Stimulated activated CD4-positive, alpha-beta T cell treated with anti-CD3 and anti-CD28 coated beads, Interleukin-1b, Interleukin-23, amount 100 ng/mL, for 24 hours (primary cell): ENCODE results near the gene WBP2.
"Not testable (repeated sequence)": the region's sequence is repeated elsewhere in the genome, so short reads cannot be mapped to it uniquely, and the experiment has no call there.

Source experiments
- DNase-seq, 4 experiments: peaks; one replicate each; pipeline ENCODE4 v3.0.0-alpha.2; 2020; ENCODE audit warnings: low read depth in 4 of 4, low spot score in 1 of 4

Gene WBP2

GRCh38 chr17:75868730-75869281 is 13.7 kb upstream of the WBP2 start:
- not testable (repeated sequence) for DNase-seq

- DNase-seq, result not testable (repeated sequence)
These were observed 10.5 kb upstream of the WBP2 start for GRCh38 chr17:75865404-75866188.

GRCh38 chr17:75864887-75865286 is 9.8 kb upstream of the WBP2 start:
- DNase-seq, result not testable (repeated sequence)

GRCh38 chr17:75864448-75864871 is 9.3 kb upstream of the WBP2 start:
- no peak for DNase-seq

- DNase-seq, result no peak
These were observed 6.8 kb upstream of the WBP2 start for GRCh38 chr17:75861927-75862317.

GRCh38 chr17:75859358-75859757 is 4.2 kb upstream of the WBP2 start:
- not testable (repeated sequence) for DNase-seq

- no peak for DNase-seq
These were observed 1.1 kb upstream of the WBP2 start for GRCh38 chr17:75856062-75856756.

- DNase-seq, result no peak
These were observed 240 bp downstream of the WBP2 start for GRCh38 chr17:75854881-75855309.

- DNase-seq, result no peak
These were observed 910 bp downstream of the WBP2 start for GRCh38 chr17:75854101-75854748.

- DNase-seq, result no peak
These were observed 1.7 kb downstream of the WBP2 start for GRCh38 chr17:75853433-75853832.

GRCh38 chr17:75851693-75851991 is 3.5 kb downstream of the WBP2 start:
- not testable (repeated sequence) for DNase-seq

GRCh38 chr17:75850928-75851692 is 4.0 kb downstream of the WBP2 start:
- no peak for DNase-seq

- no peak for DNase-seq
These were observed 5.4 kb downstream of the WBP2 start for GRCh38 chr17:75849724-75850123.

GRCh38 chr17:75849279-75849646 is 5.9 kb downstream of the WBP2 start:
- no peak for DNase-seq

GRCh38 chr17:75848523-75849278 is 6.4 kb downstream of the WBP2 start:
- peak; percentile 71 to 91 (median 80) for DNase-seq

GRCh38 chr17:75847614-75848522 is 7.3 kb downstream of the WBP2 start:
- no peak for DNase-seq

- DNase-seq, result no peak
These were observed 8.2 kb downstream of the WBP2 start for GRCh38 chr17:75846692-75847613.

GRCh38 chr17:75845933-75846691 is 9.0 kb downstream of the WBP2 start:
- no peak for DNase-seq
